Esophagus muscularis mucosa (tissue), 4 donors: Measurements from ENCODE around the gene MGAT2.

Experiments
- CTCF ChIP-seq, 3 experiments: fragments of 200-600 bp in 2 of 3; fragments of 450-650 bp in 1 of 3; sonication (generic) in 2 of 3; IDR thresholded peaks; one replicate each; pipeline ENCODE4 v1.5.1; 2017 to 2019; ENCODE audit warnings: antibody characterized with exemption in 3 of 3, mild to moderate bottlenecking in 2 of 3, moderate library complexity in 1 of 3
- EP300 ChIP-seq: sonication (generic); formaldehyde crosslinking; IDR thresholded peaks from one replicate; pipeline ENCODE4 v1.6.1; 2017; ENCODE audit warnings: antibody characterized with exemption
- POLR2A ChIP-seq: fragments of 450-650 bp; IDR thresholded peaks from one replicate; pipeline ENCODE4 v1.6.1; 2017; ENCODE audit warnings: antibody characterized with exemption, moderate library complexity, mild to moderate bottlenecking, low read depth

DNA sequence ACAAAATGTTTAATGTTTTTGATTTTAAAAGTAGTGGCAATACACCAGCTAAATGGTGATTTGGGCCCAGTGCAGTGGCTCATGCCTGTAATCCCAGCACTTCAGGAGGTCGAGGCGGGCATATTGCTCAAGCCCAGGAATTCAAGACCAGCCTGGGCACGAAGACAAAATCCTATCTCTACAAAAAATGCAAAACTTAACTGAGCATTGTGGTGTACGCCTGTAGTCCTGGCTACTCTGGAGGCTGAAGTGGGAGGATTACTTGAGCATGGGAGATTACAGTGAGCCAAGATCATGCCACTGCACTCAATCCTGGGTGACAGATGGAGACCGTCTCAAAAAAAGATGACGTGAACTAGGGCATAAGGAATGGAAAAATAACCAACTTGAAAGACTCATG lies 4.8 kb upstream of the MGAT2 start:
- no peak for TF ChIP-seq CTCF (IDR thresholded peaks at IDR 0.05)
- no peak for TF ChIP-seq POLR2A
- no peak for TF ChIP-seq EP300
